Effector memory CD4-positive, alpha-beta T cell (primary cell): Measurements from ENCODE around the gene LRWD1.
"Not testable (repeated sequence)": the region's sequence is repeated elsewhere in the genome, so short reads cannot be mapped to it uniquely, and the experiment has no call there.

Experiments used
- DNase-seq, 3 donors: peaks; one replicate each; pipeline ENCODE4 v3.0.0-alpha.2; 2020
- H3K27ac ChIP-seq: 2 replicates; pipeline ENCODE4 v1.7.0; 2013; ENCODE audit warnings: mild to moderate bottlenecking, low read length, moderate library complexity; ENCODE audit not compliant: insufficient read depth, poor library complexity, severe bottlenecking
- H3K27me3 ChIP-seq: replicated peaks from 2 replicates; pipeline ENCODE4 v1.7.0; 2013; ENCODE audit warnings: mild to moderate bottlenecking, low read length; ENCODE audit not compliant: insufficient read depth, control insufficient read depth, poor library complexity, severe bottlenecking
- H3K36me3 ChIP-seq: 2 replicates; pipeline ENCODE4 v1.7.0; 2013; ENCODE audit warnings: mild to moderate bottlenecking, low read length, moderate library complexity; ENCODE audit not compliant: control insufficient read depth, insufficient read depth
- H3K4me1 ChIP-seq: 2 replicates; pipeline ENCODE4 v1.7.0; 2013; ENCODE audit warnings: low read length, mild to moderate bottlenecking; ENCODE audit not compliant: control insufficient read depth, insufficient read depth, poor library complexity, severe bottlenecking
- H3K4me3 ChIP-seq: 2 replicates; pipeline ENCODE4 v1.7.0; 2013; ENCODE audit warnings: low read length, low read depth, mild to moderate bottlenecking; ENCODE audit not compliant: insufficient read depth, poor library complexity, severe bottlenecking
- H3K9me3 ChIP-seq: 2 replicates; pipeline ENCODE4 v1.7.0; 2013; ENCODE audit warnings: mild to moderate bottlenecking, low read length, moderate library complexity; ENCODE audit not compliant: control insufficient read depth

LRWD1 gene

DNA sequence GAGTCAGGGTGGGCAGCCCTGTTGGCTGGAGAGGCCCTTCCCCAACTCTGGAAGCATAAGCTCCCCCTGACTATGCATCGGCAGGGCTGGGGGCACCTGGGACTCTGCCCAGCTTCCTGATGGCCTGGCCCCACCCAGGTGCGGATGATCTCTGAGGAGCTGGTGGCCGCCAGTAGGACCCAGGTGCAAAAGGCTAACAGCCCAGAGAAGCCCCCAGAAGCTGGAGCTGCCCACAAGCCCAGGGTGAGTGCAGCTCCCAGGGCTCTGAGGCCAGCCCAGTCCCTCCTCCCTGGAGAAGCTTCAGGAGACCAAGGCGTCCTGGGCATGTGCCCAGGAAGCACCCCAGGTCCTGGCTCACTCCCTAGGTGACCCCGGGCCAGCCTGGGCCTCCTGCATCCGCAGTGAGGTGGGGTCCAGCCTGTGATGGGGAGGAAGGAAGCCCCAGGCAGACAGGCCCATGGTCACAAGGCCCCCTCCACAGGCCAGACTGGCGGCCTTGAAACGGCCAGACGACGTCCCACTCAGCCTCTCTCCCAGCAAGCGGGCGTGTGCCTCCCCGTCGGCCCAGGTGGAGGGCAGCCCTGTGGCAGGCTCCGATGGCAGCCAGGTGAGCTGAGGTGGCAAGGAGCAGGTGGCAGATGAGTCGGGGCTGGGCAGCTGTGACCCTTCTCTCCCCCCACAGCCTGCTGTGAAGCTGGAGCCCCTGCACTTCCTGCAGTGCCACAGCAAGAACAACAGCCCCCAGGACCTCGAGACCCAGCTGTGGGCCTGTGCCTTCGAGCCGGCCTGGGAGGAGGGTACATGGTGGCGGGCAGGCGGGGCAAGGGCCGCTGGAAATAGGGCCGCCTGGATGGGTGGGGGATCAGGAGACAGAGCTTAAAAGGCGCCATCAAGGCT is 3.0 kb downstream of the LRWD1 start:
- Histone ChIP-seq H3K9me3 (no peaks in the 10 kb centered on the region), H3K4me1 (peaks cover 19% of the 10 kb centered on the region), H3K27ac (no peak overlapping the region), H3K4me3 (no peak overlapping the region), H3K27me3 (no peaks in the 10 kb centered on the region), H3K36me3 (peaks cover 19% of the 10 kb centered on the region)
- no peak for DNase-seq

DNA sequence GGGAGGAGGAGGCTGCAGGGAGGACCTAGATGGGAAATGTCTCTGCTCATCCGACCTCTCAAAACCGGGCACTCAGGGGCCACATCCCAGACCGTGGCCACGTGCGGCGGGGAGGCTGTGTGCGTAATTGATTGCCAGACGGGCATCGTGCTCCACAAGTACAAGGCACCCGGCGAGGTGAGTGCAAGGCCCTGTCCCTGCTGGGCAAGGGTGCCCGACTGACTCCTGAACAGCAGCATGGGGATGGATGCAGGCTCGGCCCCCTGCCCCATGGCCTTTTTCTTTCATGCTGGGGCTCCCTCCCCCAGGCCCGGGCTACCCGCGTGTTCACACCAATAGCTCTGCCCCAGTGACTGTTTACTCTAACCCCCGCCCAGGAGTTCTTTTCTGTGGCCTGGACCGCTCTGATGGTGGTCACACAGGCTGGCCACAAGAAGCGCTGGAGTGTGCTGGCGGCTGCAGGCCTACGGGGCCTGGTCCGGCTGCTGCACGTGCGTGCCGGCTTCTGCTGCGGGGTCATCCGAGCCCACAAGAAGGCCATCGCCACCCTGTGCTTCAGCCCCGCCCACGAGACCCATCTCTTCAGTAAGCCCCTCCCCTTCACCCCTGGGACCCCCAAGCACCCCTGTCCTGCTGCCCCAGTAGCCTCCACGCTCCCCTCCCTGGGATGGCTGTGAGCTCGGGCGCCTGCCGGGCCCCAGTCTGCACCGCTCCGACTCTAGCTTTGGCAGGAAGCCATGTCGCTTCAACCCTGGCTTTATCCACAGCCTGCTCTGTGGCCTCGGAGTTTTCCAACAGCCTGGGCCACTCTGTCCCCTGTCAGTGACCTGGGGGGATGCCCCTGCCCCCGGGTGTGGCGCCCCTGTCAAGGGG is 3.9 kb downstream of the LRWD1 start:
- peaks cover 26% of the 10 kb centered on the region for H3K36me3 ChIP-seq

DNA sequence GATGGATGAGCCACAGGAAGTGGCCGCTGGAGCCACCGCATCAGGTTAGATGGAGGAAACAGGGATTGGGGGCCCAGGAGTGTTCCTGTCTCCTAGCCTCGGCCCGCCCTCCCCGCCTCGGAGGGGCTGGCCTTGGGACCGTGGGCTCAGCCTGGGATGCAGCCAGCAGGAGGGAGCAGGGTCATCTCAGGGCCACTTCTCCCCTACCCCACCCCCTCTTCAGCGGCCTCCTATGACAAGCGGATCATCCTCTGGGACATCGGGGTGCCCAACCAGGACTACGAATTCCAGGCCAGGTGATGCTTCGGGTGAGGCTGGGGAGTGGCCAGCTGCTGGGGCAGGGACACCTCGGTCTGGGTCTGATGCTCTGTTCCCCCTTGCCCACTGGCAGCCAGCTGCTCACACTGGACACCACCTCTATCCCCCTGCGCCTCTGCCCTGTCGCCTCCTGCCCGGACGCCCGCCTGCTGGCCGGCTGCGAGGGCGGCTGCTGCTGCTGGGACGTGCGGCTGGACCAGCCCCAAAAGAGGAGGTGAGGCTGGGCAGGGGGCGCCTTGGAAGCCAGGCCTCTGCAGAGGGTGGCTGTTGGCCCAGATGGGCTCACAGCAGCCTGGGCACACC is 4.7 kb downstream of the LRWD1 start:
- Histone ChIP-seq H3K36me3 (peaks cover 26% of the 10 kb centered on the region), H3K9me3 (no peaks in the 10 kb centered on the region), H3K27ac (no peak overlapping the region), H3K4me3 (no peak overlapping the region), H3K4me1 (peaks cover 10% of the 10 kb centered on the region), H3K27me3 (no peaks in the 10 kb centered on the region)
- no peak for DNase-seq

More for the DNA sequence above, 3.9 kb downstream of the LRWD1 start:
- Histone ChIP-seq H3K4me1 (peaks cover 17% of the 10 kb centered on the region), H3K27me3 (no peaks in the 10 kb centered on the region), H3K4me3 (no peak overlapping the region), H3K27ac (no peak overlapping the region), H3K9me3 (no peaks in the 10 kb centered on the region)
- no peak for DNase-seq

DNA sequence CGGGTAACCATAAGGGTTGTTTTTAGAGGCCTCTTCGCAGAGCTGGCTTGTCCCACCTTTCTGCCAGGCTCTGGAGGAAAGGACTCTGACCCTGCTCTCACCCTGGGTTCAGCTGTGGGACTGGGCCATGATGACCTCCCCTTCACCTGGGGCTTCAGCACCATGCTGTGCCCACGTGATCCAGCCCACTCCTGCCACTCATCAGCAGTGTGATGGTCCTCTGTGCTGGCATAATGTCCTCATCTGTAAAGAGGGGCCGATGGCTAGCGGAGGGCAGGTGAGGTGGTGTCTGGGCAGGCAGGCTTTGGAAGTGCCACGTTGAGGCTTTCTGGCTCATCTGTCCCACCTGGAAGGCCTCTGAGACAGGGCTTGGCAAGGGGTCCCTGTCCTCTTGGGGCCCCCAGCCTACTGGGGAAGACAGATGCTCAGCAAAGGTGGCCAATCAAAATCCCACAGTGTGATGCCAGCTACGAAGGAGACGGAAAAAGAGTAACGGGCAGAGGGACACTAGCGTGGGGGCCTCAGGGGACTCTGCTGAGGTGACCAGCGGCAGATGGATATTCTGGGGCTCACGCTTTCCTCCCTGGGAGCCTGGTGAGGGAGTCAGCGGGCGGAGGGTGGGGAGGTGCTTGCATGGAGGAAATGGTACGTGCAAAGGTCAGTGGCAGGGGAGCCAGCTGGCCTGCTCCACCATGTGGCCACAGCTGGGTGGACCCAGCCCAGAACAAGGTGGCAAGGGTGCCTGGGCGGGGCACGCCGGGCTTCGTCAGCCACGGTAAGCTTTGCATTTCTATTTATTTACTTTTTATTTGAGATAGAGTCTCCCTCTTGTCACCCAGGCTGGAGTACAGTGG is 5.4 kb downstream of the LRWD1 start:
- DNase-seq, result no peak
- Histone ChIP-seq H3K4me1 (peaks cover 9% of the 10 kb centered on the region), H3K4me3 (no peak overlapping the region), H3K27ac (no peak overlapping the region), H3K27me3 (no peaks in the 10 kb centered on the region), H3K36me3 (peaks cover 26% of the 10 kb centered on the region), H3K9me3 (no peaks in the 10 kb centered on the region)

DNA sequence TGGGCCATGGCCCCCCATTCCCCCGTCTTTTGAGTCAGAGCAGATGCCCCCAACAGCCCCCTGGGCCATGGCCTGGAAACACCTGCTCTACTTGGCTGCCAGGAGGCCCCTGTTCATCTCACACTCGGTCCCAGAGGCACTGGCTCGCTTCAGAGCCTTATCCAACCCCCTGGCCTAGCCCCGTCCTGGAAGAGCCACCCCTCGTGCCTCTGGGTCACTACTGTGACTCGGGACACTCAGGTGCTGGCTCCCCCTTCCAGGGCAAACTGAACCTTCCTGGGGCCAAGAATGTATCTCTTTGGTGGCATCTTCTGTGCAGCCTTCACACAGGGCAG is 7.0 kb downstream of the LRWD1 start:
- no peak for DNase-seq
- Histone ChIP-seq H3K4me1 (no peaks in the 10 kb centered on the region), H3K27ac (no peak overlapping the region), H3K9me3 (no peaks in the 10 kb centered on the region), H3K36me3 (peaks cover 26% of the 10 kb centered on the region), H3K27me3 (no peaks in the 10 kb centered on the region), H3K4me3 (no peak overlapping the region)

DNA sequence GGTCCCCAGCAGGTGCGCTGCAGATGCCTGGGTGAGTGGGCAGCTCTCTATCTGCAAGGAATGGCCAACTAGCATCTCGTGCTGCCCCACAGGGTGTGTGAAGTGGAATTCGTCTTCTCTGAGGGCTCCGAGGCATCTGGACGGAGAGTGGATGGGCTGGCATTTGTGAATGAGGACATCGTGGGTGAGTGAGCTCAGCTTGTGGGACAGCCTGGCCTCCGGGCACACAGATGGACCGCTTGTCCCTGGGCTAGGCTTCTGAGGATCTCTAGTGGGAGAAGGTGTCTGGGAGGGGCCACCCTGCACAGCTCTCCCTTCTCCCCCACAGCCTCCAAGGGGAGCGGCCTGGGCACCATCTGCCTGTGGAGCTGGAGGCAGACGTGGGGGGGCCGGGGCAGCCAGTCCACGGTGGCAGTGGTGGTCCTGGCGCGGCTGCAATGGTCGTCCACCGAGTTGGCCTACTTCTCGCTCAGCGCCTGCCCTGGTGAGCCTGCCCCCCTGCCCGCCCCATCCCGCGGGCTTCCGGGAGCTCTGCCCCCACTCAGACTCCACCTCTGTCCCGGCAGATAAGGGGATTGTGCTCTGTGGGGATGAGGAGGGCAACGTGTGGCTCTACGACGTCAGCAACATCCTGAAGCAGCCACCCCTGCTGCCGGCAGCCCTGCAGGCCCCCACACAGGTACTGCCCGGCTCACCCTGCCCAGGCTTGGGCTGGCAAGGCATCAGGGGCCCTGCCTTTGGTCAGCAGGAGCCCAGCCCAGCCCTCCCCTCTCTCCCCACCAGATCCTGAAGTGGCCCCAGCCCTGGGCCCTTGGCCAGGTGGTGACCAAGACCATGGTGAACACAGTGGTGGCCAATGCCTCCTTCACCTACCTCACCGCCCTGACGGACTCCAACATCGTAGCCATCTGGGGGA is 7.6 kb downstream of the LRWD1 start:
- Histone ChIP-seq H3K36me3 (peaks cover 26% of the 10 kb centered on the region), H3K4me3 (no peak overlapping the region), H3K9me3 (no peaks in the 10 kb centered on the region), H3K27ac (no peak overlapping the region), H3K27me3 (no peaks in the 10 kb centered on the region), H3K4me1 (no peaks in the 10 kb centered on the region)
- no peak for DNase-seq

DNA sequence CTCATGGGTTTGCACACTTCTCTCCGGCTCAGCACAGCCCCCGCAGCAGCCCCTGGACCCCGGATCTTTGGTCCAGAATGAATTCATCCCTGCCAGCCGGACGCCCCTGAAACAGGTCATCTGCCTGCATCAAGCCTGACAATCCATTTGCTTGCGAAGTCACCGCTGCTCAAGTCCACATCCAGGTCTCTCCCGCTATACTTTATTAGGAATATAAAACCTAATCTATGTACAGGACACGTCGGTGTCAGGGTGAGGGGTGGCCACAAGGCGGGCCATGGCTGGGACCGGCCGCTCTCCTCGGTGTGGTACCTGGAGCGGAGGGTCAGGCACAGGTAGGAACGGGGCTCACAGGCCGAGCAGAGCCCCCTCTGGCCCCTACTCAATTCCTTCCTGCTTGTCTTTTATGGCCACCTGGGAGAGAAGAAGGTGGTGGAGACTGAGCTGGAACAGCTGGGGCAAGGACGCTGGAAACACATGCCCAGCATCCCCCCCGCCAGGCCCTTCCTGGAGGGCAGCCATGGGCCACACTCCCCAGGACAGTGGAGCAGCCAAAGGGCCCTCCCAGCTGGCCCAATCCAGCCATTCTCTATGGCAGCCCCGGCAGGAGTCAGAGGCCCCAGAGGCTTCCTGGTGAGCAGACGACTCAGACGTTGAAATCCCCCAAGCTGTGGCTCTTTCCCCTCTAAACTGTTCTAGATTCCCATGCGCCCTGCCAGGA is 8.6 kb downstream of the LRWD1 start:
- H3K9me3 ChIP-seq, result no peaks in the 10 kb centered on the region
- H3K27ac ChIP-seq, result no peak overlapping the region
- H3K27me3 ChIP-seq, result no peaks in the 10 kb centered on the region
- DNase-seq, result no peak
- H3K36me3 ChIP-seq, result peaks cover 21% of the 10 kb centered on the region
- H3K4me3 ChIP-seq, result no peak overlapping the region
- H3K4me1 ChIP-seq, result no peaks in the 10 kb centered on the region

DNA sequence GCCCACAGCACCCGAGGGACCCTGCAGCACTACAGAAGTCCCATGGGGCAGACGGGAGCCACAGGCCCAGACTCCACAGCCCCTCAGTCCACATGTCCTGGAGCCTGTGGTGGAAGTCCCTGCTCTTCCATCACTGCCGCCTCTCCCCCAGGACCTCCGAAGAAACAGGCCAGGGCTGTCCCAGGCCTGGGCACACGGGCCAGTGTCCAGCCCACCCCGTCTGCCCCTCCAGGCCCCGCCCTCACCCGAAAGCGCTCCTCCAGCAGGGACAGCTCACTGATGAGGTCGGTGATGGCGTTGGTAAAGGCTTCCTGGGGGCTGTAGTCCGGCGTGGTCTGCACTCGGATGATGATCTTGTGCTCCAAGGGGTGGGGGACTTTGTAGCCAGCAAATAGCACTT is 9.3 kb downstream of the LRWD1 start:
- H3K27ac ChIP-seq, H3K4me1 ChIP-seq, DNase-seq, H3K9me3 ChIP-seq, H3K27me3 ChIP-seq, H3K4me3 ChIP-seq: not testable (repeated sequence)
- peaks cover 20% of the 10 kb centered on the region for H3K36me3 ChIP-seq
